Hepatocyte (in vitro differentiated cells): ENCODE data around the gene STARD7.

ENCODE experiments used
- EZH2phosphoT487 ChIP-seq: fragments of 200-600 bp; sonication (generic); IDR thresholded peaks from one replicate; pipeline ENCODE4 v1.6.1; 2018; ENCODE audit warnings: antibody characterized with exemption, mild to moderate bottlenecking, low read depth, moderate library complexity; ENCODE audit not compliant: unreplicated experiment, severe bottlenecking
- TF ChIP-seq, protein P1 (sequence below): fragments of 200-600 bp; sonication (generic); IDR thresholded peaks from 2 replicates; pipeline ENCODE4 v1.5.1; 2016; ENCODE audit warnings: antibody characterized with exemption, mild to moderate bottlenecking; ENCODE audit not compliant: poor library complexity

DNA sequence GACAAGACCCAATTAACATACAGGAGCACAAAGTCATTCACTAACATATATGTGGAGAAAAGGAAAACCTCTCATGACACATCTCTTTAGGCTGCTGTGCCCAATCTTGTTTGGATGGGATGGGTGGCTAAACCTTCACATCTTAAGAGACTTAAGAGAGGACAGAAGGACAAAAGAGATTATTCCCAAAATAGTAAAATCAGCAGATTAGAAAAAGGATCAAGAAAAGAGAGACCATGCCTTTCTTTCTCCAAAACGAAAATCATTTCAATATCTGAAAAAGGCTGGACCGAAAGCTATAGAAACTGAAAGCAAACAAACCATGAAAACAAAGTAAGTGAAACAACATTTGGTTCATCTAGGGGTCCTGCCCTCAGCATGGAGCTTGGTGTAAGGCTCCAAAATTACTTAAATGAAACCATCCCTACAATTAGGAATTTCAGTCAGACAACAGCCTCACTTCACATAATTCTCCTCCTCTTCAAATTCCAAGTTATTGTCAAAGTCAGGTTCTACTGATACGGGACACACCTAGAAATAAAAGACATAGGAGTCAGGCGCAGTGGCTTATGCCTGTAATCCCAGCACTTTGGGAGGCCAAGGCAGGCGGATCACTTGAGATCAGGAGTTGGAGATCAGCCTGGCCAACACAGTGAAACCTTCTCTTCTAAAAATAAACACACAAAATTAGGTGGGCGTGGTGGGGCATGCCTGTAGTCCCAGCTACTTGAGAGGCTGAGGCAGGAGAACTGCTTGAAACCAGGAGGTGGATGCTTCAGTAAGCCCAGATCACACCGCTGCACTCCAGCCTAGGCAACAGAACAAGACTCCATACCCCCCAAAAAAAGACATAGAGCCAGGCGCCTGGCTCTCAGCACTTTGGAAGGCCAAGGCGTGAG, 5.2 kb downstream of the STARD7 start:
- no peak for TF ChIP-seq EZH2phosphoT487
- TF ChIP-seq, protein P1, sequence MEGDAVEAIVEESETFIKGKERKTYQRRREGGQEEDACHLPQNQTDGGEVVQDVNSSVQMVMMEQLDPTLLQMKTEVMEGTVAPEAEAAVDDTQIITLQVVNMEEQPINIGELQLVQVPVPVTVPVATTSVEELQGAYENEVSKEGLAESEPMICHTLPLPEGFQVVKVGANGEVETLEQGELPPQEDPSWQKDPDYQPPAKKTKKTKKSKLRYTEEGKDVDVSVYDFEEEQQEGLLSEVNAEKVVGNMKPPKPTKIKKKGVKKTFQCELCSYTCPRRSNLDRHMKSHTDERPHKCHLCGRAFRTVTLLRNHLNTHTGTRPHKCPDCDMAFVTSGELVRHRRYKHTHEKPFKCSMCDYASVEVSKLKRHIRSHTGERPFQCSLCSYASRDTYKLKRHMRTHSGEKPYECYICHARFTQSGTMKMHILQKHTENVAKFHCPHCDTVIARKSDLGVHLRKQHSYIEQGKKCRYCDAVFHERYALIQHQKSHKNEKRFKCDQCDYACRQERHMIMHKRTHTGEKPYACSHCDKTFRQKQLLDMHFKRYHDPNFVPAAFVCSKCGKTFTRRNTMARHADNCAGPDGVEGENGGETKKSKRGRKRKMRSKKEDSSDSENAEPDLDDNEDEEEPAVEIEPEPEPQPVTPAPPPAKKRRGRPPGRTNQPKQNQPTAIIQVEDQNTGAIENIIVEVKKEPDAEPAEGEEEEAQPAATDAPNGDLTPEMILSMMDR: no peak
